AG10803 (cell line): ENCODE data around the gene GRK6.

Experiments used
- DNase-seq: peaks from one replicate; pipeline ENCODE4 v3.0.0; 2010; ENCODE audit warnings: low read depth
- H3K4me3 ChIP-seq: 2 replicates; pipeline ENCODE4 v1.5.1; 2011; ENCODE audit warnings: mild to moderate bottlenecking, low read length, control low read depth
- TF ChIP-seq, protein P1 (sequence below): conservative IDR thresholded peaks from 2 replicates; pipeline ENCODE4 v1.5.1; 2011; ENCODE audit warnings: mild to moderate bottlenecking, low read length, control low read depth, inconsistent platforms

The GRK6 gene

DNA sequence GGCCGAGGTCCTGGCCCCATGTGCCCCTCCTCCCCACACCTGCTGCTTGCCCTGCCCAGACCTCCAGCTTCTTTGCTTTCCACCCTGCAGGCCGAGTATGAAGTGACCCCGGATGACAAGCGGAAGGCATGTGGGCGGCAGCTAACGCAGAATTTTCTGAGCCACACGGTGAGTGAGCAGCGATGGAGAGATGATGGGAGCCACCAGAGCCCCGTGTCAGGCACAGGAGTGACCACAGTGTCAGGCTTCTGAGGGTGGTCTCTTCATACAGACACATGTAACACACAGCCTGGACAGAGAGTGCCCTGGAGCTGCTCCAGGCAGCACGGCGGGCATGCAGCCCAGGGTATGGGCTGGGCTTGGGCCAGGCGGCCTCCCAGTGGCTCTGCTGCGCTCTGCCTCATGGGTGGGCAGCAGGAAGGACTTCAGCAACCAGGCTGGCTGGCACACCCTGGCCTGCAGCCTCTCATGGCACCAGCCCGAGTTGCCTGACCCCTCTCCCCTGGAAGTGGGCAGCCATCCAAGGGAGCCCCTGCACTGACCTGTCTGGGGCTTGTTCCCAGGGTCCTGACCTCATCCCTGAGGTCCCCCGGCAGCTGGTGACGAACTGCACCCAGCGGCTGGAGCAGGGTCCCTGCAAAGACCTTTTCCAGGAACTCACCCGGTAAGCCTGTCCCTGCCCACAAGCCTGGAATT is 5.8 kb downstream of the GRK6 start:
- TF ChIP-seq, protein P1, sequence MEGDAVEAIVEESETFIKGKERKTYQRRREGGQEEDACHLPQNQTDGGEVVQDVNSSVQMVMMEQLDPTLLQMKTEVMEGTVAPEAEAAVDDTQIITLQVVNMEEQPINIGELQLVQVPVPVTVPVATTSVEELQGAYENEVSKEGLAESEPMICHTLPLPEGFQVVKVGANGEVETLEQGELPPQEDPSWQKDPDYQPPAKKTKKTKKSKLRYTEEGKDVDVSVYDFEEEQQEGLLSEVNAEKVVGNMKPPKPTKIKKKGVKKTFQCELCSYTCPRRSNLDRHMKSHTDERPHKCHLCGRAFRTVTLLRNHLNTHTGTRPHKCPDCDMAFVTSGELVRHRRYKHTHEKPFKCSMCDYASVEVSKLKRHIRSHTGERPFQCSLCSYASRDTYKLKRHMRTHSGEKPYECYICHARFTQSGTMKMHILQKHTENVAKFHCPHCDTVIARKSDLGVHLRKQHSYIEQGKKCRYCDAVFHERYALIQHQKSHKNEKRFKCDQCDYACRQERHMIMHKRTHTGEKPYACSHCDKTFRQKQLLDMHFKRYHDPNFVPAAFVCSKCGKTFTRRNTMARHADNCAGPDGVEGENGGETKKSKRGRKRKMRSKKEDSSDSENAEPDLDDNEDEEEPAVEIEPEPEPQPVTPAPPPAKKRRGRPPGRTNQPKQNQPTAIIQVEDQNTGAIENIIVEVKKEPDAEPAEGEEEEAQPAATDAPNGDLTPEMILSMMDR = no peak
- DNase-seq = no peak
- H3K4me3 ChIP-seq = no peak overlapping the region

DNA sequence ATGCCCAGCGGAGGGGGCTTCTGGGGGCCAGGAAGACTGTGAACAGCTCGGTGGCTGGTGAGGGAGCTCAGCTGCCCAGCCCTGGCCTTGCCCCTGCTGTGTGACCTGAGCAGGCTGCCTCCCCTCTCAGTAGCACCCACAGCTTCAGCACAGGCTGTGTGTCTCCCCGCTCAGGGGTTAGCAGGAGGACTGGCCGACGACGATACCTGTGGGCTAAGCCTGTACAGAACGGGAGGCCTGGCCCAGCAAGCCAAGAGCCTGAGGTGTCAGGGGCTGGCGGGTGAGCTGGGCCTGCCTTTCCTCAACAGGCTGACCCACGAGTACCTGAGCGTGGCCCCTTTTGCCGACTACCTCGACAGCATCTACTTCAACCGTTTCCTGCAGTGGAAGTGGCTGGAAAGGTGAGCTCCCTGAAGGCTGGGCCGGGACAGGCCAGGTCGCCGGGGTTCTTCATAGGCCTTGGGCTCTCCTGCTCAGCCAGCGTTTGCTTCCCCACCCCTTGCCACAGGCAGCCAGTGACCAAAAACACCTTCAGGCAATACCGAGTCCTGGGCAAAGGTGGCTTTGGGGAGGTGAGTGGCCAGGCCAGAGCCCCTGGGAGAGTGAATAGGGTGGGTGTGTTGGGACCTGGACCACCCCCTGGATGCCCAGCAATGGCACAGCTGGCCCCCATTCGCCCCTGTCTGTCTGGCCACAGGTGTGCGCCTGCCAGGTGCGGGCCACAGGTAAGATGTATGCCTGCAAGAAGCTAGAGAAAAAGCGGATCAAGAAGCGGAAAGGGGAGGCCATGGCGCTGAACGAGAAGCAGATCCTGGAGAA is 6.6 kb downstream of the GRK6 start:
- DNase-seq = no peak

DNA sequence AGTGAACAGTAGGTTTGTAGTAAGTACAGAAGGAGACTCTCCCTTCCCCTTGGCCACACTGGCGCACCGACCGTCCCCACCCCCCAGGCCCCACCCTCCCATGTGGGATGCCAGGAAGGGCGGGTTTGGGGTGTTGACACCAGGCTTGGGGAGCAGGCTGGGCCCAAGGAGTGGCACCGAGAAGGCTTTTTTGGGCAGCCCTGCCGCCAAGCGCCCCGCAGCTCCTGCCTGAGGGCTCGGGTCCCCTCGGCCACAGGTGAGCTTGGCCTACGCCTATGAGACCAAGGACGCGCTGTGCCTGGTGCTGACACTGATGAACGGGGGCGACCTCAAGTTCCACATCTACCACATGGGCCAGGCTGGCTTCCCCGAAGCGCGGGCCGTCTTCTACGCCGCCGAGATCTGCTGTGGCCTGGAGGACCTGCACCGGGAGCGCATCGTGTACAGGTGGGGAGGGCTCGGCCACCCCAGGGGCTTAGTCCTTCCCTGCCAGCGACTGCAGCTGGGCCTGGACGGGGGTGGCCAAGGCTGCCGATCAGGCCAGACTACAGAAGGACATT is 7.3 kb downstream of the GRK6 start:
- TF ChIP-seq, protein P1 = no peak
- DNase-seq = no peak
- H3K4me3 ChIP-seq = no peak overlapping the region

More for the DNA sequence above, 6.6 kb downstream of the GRK6 start:
- no peak overlapping the region for H3K4me3 ChIP-seq
- TF ChIP-seq, protein P1 = no peak

DNA sequence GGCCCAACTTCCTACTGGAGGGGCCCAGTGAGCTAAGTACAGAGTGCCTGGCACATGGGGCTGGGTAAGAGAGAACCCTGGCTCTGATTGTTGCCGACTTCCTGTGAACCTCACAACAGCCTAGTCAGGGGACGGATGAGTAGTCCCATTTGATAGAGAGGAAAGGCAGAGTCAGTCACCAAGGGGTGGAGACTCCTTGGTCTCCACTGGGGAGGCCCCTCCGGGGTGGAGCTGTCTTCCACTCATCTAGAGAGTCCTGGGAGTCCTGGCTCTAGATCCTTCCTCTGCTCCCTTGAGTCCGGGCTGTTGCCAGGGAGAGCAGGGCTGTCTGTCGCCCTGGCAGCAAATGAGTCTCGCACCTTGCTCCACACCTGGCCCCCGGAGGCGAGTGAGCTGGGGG is 8.0 kb downstream of the GRK6 start:
- no peak overlapping the region for H3K4me3 ChIP-seq
- no peak for DNase-seq
- TF ChIP-seq, protein P1 = no peak

DNA sequence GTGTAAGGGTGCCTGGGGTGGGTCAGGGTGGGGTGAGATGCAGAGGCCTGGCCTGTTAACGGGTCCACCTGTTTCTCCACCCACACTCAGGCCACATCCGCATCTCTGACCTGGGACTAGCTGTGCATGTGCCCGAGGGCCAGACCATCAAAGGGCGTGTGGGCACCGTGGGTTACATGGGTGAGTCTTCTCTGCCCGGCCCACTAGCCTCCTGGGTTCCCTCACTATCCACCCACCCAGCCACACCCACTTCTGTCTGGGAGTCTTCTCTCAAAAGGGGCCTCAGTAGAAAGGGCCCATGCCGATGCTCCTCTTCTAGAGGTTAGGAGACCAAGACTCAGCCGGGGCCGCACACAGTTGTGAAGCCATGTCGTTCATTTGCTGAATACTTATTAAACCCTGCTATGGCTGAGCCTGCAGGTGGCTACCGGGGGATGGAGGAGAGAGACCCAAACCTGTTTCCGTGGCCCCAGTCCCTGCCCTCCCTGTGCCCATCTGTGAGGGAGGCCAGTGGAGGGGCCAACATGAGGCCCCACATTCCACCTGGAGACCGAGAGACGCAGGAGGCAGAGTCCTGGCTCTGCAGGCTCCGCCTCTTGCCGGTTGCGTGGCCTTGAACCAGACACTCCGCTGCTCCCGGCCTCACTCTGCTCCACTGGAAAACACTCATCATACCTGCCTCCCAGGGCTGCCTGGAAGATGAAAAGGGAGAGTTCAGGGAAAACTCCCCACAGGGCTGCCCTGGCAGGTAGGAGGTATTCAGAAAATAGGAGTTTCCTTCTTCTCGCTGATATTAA is 8.7 kb downstream of the GRK6 start:
- H3K4me3 ChIP-seq = no peak overlapping the region
- DNase-seq = no peak
- TF ChIP-seq, protein P1 = no peak

DNA sequence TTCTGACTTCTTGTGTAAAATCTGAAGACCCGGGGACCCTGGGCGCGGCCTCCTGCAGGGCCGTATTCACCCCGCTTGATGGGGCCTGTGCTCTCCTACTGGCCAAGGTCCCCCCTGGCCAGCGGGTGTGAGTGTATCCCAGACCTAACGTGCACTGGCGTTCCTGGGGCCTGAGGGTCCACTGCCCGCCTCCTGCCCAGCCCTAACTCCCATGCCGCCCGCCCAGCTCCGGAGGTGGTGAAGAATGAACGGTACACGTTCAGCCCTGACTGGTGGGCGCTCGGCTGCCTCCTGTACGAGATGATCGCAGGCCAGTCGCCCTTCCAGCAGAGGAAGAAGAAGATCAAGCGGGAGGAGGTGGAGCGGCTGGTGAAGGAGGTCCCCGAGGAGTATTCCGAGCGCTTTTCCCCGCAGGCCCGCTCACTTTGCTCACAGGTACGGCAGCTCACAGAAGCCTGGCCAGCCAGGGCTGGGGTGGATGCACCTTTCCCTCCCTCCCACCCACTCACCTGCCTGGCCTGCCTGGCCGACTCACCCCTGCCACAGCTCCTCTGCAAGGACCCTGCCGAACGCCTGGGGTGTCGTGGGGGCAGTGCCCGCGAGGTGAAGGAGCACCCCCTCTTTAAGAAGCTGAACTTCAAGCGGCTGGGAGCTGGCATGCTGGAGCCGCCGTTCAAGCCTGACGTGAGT is 9.5 kb downstream of the GRK6 start:
- H3K4me3 ChIP-seq = no peak overlapping the region
- TF ChIP-seq, protein P1 = no peak
- no peak for DNase-seq
